ENCODE results near the gene ABR.
"Not testable (repeated sequence)": the region's sequence is repeated elsewhere in the genome, so short reads cannot be mapped to it uniquely, and the experiment has no call there.

ABR gene

GRCh38 chr17:1044387-1045009 lies 135.3 kb downstream of the ABR start:
- DNase-seq: not testable (repeated sequence)

- DNase-seq: no peak
Observed at GRCh38 chr17:1043601-1044251, 136.1 kb downstream of the ABR start.

- DNase-seq: no peak
Observed at GRCh38 chr17:1042486-1042885, 137.3 kb downstream of the ABR start.

- no peak for DNase-seq
Observed at GRCh38 chr17:1041746-1042145, 138.0 kb downstream of the ABR start.

GRCh38 chr17:1040216-1040600 lies 139.6 kb downstream of the ABR start:
- DNase-seq: no peak

GRCh38 chr17:1039511-1040215 lies 140.1 kb downstream of the ABR start:
- DNase-seq: peak; percentile 27 to 73

GRCh38 chr17:1039123-1039507 lies 140.7 kb downstream of the ABR start:
- no peak for DNase-seq

GRCh38 chr17:1038459-1039122 lies 141.2 kb downstream of the ABR start:
- DNase-seq: no peak

GRCh38 chr17:1037238-1037879 lies 142.4 kb downstream of the ABR start:
- no peak for DNase-seq

GRCh38 chr17:1036845-1037237 lies 142.9 kb downstream of the ABR start:
- DNase-seq: no peak

GRCh38 chr17:1036171-1036844 lies 143.5 kb downstream of the ABR start:
- DNase-seq: no peak

GRCh38 chr17:1035546-1036170 lies 144.1 kb downstream of the ABR start:
- DNase-seq: no peak

- DNase-seq: no peak
Observed at GRCh38 chr17:1034652-1035210, 145.1 kb downstream of the ABR start.

- no peak for DNase-seq
Observed at GRCh38 chr17:1033503-1033902, 146.3 kb downstream of the ABR start.

- no peak for DNase-seq
Observed at GRCh38 chr17:1032391-1032790, 147.4 kb downstream of the ABR start.

GRCh38 chr17:1031711-1032110 lies 148.1 kb downstream of the ABR start:
- DNase-seq: no peak

GRCh38 chr17:1030684-1031532 lies 148.9 kb downstream of the ABR start:
- no peak for DNase-seq

GRCh38 chr17:1029922-1030644 lies 149.7 kb downstream of the ABR start:
- no peak for DNase-seq

- no peak for DNase-seq
Observed at GRCh38 chr17:1029196-1029921, 150.4 kb downstream of the ABR start.

All from CD4-positive, alpha-beta T cell treated with Interferon alpha-2 for 1 hour (primary cell).